Caco-2 (cell line): ENCODE data around the gene RARRES2. TPM values are rescaled to one million over a fixed set of nuclear protein-coding genes. Genes with fewer than 3 reads are reported as not detected.

Experiments used
- BruUV-seq: library from RNA; stranded (reverse); fragments of 400-500 nt; replicated peaks from 2 replicates; lab custom pipeline; 2021; lab: Mats Ljungman, UMichigan
- CTCF ChIA-PET: fragments of 300-600 bp; sonication (Branson Sonifier 250); formaldehyde crosslinking; loops from one replicate; lab custom pipeline; 2022; ENCODE audit warnings: antibody characterized with exemption; lab: Charles Lee
- POLR2A ChIA-PET: fragments of 300-600 bp; sonication (Branson Sonifier 250); formaldehyde crosslinking; loops from one replicate; lab custom pipeline; 2022; ENCODE audit warnings: antibody characterized with exemption; lab: Charles Lee
- DNase-seq, 2 experiments: peaks; one replicate each; pipeline versions ENCODE4 v3.0.0 to v3.0.0-alpha.2; 2020 to 2022
- H3K27me3 ChIP-seq: replicated peaks from 2 replicates; pipeline ENCODE4 v1.6.0; 2011; ENCODE audit warnings: low read length; ENCODE audit not compliant: control insufficient read depth, insufficient read depth
- H3K36me3 ChIP-seq: 2 replicates; pipeline ENCODE4 v1.5.1; 2011; ENCODE audit warnings: low read length; ENCODE audit not compliant: control insufficient read depth, insufficient read depth
- H3K4me1 ChIP-seq: fragments of 250-450 bp; sonication (Bioruptor Pico); 2 replicates; pipeline ENCODE4 v1.5.1; 2020; ENCODE audit warnings: mild to moderate bottlenecking
- H3K4me3 ChIP-seq: 2 replicates; pipeline ENCODE4 v1.5.1; 2011; ENCODE audit warnings: low read depth, mild to moderate bottlenecking, control low read depth, low read length
- H3K9me3 ChIP-seq: fragments of 250-450 bp; sonication (Bioruptor Pico); 2 replicates; pipeline ENCODE4 v1.5.1; 2020; ENCODE audit warnings: mild to moderate bottlenecking, moderate library complexity
- H3K27ac Mint-ChIP-seq: one replicate; pipeline ENCODE4 v1.8.0; 2022; ENCODE audit warnings: mixed read lengths; ENCODE audit not compliant: unreplicated experiment
- H3K27me3 Mint-ChIP-seq: one replicate; pipeline ENCODE4 v1.8.0; 2022; ENCODE audit warnings: mixed read lengths; ENCODE audit not compliant: insufficient read depth, unreplicated experiment
- H3K36me3 Mint-ChIP-seq: one replicate; pipeline ENCODE4 v1.8.0; 2022; ENCODE audit warnings: mild to moderate bottlenecking, mixed read lengths; ENCODE audit not compliant: insufficient read depth, unreplicated experiment
- H3K4me1 Mint-ChIP-seq: one replicate; pipeline ENCODE4 v1.8.0; 2022; ENCODE audit warnings: low read depth, mixed read lengths; ENCODE audit not compliant: unreplicated experiment
- H3K4me3 Mint-ChIP-seq: one replicate; pipeline ENCODE4 v1.8.0; 2022; ENCODE audit warnings: mild to moderate bottlenecking, moderate library complexity, mixed read lengths; ENCODE audit not compliant: unreplicated experiment
- H3K9me3 Mint-ChIP-seq: one replicate; pipeline ENCODE4 v1.8.0; 2022; ENCODE audit warnings: mixed read lengths; ENCODE audit not compliant: unreplicated experiment
- intact Hi-C: fragments of 100-400 bp; cut with micrococcal nuclease; formaldehyde crosslinking; loops from one replicate; pipeline ENCODE4 v1.10.0; 2022; ENCODE audit not compliant: unreplicated experiment
- total RNA-seq: library from RNA; stranded (reverse); gene quantifications from 2 replicates; pipeline ENCODE4 v1.2.3, GENCODE V29; 2022
- TF ChIP-seq, protein P1 (sequence below), 2 experiments: fragments of 200-600 bp in 1 of 2; IDR thresholded peaks; 1 replicate in 1 of 2; 2 replicates in 1 of 2; pipeline versions ENCODE4 v1.5.1 to v1.8.0; 2011 to 2022; ENCODE audit warnings: antibody characterized with exemption in 1 of 2, control low read depth in 1 of 2, inconsistent platforms in 1 of 2, low read depth in 1 of 2, low read length in 1 of 2, mild to moderate bottlenecking in 1 of 2, moderate library complexity in 1 of 2; ENCODE audit not compliant: insufficient read depth in 1 of 2, severe bottlenecking in 1 of 2, unreplicated experiment in 1 of 2

RARRES2 gene
- total RNA-seq, 1 experiment from 2014 or later, result not detected

DNA sequence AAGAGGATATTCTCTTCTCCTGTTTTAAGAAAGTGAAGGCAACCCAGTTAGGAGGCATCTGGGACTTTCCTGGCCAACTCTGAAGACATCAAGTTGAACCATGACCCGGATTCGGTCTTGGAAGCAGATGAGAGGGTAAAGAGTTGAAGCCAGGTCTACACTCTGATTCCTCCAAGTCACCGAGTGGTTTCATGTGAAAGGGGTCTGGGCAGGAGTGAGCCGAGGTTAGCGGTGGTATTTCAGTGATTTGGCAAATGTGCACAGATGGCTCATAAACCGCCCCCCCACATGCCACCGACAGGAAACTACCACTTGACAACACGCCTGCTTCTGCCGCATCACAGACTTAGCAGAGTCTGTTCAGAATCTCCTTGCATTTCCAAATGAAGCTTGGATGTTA, 15.8 kb upstream of the RARRES2 start:
- H3K4me3 ChIP-seq, result no peak overlapping the region
- H3K27ac Mint-ChIP-seq, result no peak overlapping the region
- no peaks in the 10 kb centered on the region for H3K27me3 ChIP-seq
- peaks cover 12% of the 10 kb centered on the region for H3K9me3 Mint-ChIP-seq
- intact Hi-C loops, result no loop called here
- H3K9me3 ChIP-seq, result no peaks in the 10 kb centered on the region
- DNase-seq, result no peak
- H3K36me3 ChIP-seq, result no peaks in the 10 kb centered on the region
- H3K4me1 Mint-ChIP-seq, result peaks cover 11% of the 10 kb centered on the region
- no peak overlapping the region for H3K4me3 Mint-ChIP-seq
- POLR2A ChIA-PET, result no interaction called here
- H3K4me1 ChIP-seq, result no peaks in the 10 kb centered on the region
- BruUV-seq, result no TSS peak
- TF ChIP-seq, protein P1, sequence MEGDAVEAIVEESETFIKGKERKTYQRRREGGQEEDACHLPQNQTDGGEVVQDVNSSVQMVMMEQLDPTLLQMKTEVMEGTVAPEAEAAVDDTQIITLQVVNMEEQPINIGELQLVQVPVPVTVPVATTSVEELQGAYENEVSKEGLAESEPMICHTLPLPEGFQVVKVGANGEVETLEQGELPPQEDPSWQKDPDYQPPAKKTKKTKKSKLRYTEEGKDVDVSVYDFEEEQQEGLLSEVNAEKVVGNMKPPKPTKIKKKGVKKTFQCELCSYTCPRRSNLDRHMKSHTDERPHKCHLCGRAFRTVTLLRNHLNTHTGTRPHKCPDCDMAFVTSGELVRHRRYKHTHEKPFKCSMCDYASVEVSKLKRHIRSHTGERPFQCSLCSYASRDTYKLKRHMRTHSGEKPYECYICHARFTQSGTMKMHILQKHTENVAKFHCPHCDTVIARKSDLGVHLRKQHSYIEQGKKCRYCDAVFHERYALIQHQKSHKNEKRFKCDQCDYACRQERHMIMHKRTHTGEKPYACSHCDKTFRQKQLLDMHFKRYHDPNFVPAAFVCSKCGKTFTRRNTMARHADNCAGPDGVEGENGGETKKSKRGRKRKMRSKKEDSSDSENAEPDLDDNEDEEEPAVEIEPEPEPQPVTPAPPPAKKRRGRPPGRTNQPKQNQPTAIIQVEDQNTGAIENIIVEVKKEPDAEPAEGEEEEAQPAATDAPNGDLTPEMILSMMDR (IDR thresholded peaks at IDR 0.05; ENCODE audit: insufficient read depth in 1 of 2, low read depth in 1 of 2, low read length in 1 of 2, severe bottlenecking in 1 of 2, unreplicated experiment in 1 of 2), result no peak
- H3K36me3 Mint-ChIP-seq, result no peaks in the 10 kb centered on the region
- no peaks in the 10 kb centered on the region for H3K27me3 Mint-ChIP-seq
- CTCF ChIA-PET, result interaction anchor here (0.5 to 0.6 kb wide), 2 partner anchors 32 to 397 kb away, joined by 3 read pairs; no protein-coding TSS in a partner anchor

DNA sequence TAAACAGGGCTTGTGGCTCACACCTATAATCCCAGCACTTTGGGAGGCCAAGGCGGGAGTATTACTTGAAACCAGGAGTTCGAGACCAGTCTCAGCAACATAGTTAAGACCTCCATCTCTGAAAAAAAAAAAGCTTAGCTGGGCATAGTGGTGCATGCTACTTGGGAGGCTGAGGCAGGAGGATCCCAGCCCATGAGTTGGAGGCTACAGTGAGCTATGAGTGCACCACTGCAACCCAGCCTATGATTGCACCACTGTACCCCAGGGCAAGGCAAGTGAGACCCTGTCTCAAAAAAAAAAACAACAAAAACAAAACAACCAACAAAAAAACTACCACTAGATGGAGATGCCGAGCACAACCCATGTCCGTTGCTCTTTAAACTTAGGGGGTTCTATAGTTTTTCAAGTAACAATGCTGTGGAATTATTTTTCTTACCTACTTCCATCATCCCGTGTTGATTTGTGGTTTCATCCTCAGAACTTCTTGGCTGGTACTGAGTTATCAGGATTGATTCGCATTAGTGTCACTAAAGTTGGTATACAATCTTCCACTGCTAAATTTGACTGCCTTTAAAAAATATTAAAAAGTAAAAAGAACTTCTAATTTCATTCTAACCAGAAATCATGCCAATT, 15.0 kb upstream of the RARRES2 start:
- Histone ChIP-seq H3K4me3 (no peak overlapping the region), H3K27me3 (no peaks in the 10 kb centered on the region), H3K4me1 (no peaks in the 10 kb centered on the region), H3K36me3 (no peaks in the 10 kb centered on the region), H3K9me3 (no peaks in the 10 kb centered on the region)
- H3K36me3 Mint-ChIP-seq, result no peaks in the 10 kb centered on the region
- H3K27ac Mint-ChIP-seq, result no peak overlapping the region
- H3K27me3 Mint-ChIP-seq, result no peaks in the 10 kb centered on the region
- ChIA-PET POLR2A (no interaction called here), CTCF (interaction anchor here (0.9 kb wide), 1 partner anchor 13 kb away, joined by 3 read pairs; no protein-coding TSS in a partner anchor)
- intact Hi-C loops, result loop anchor here (1.0 kb wide), 3 partner anchors 22 to 65 kb away; no protein-coding TSS in a partner anchor
- peak in 1 of 2 experiments; percentile 42 for DNase-seq
- H3K4me1 Mint-ChIP-seq, result peaks cover 11% of the 10 kb centered on the region
- H3K9me3 Mint-ChIP-seq, result peaks cover 12% of the 10 kb centered on the region
- H3K4me3 Mint-ChIP-seq, result no peak overlapping the region
- TF ChIP-seq, protein P1 (IDR thresholded peaks at IDR 0.05; ENCODE audit: insufficient read depth in 1 of 2, low read depth in 1 of 2, low read length in 1 of 2, severe bottlenecking in 1 of 2, unreplicated experiment in 1 of 2), result peak; percentile 68 to 73
- no TSS peak for BruUV-seq

DNA sequence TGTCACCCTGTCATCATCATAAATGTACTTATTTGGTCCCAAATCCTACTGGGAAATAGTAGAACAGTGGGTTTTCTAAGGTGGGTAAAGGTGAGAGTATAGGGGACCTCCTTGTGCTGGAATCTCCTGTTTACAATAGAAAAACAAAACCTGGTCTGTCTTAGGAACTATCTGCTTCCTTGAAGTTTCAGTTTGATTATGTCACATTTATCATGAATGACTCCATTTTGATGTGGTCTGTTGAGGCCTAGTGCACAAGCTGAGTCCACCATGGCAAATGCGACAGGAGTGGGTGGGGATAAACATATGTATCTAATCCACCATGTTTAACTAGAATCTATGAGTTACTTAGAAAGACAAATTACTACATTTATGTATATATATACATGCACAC, 14.2 kb upstream of the RARRES2 start:
- Mint-ChIP-seq H3K27ac (no peak overlapping the region), H3K27me3 (no peaks in the 10 kb centered on the region), H3K4me1 (peaks cover 11% of the 10 kb centered on the region), H3K4me3 (no peak overlapping the region), H3K9me3 (peaks cover 12% of the 10 kb centered on the region), H3K36me3 (no peaks in the 10 kb centered on the region)
- Histone ChIP-seq H3K4me1 (no peaks in the 10 kb centered on the region), H3K9me3 (no peaks in the 10 kb centered on the region), H3K36me3 (no peaks in the 10 kb centered on the region), H3K27me3 (no peaks in the 10 kb centered on the region), H3K4me3 (no peak overlapping the region)
- BruUV-seq, result no TSS peak
- ChIA-PET POLR2A (interaction anchor here (1.1 kb wide), 1 partner anchor 13 kb away, joined by 5 read pairs; the partner anchor contains the start of gene REPIN1), CTCF (interaction anchor here (0.7 to 1.1 kb wide), 3 partner anchors 13 to 731 kb away, joined by 3 to 4 read pairs (median 3); partner anchors contain the start of gene REPIN1)
- intact Hi-C loops, result loop anchor here (1.0 kb wide), 3 partner anchors 23 to 66 kb away; no protein-coding TSS in a partner anchor
- no peak for DNase-seq
- TF ChIP-seq, protein P1 (IDR thresholded peaks at IDR 0.05; ENCODE audit: insufficient read depth in 1 of 2, low read depth in 1 of 2, low read length in 1 of 2, severe bottlenecking in 1 of 2, unreplicated experiment in 1 of 2), result no peak
